Measurements from ENCODE around the gene C2orf72.
A peak's percentile ranks its signal among the peaks of the same experiment; 100 is the strongest.
"Not testable (repeated sequence)": the region's sequence is repeated elsewhere in the genome, so short reads cannot be mapped to it uniquely, and the experiment has no call there.

Gene C2orf72

GRCh38 chr2:231047274-231047922, 10.1 kb downstream of the C2orf72 start:
- no peak for DNase-seq

GRCh38 chr2:231047923-231048915, 10.9 kb downstream of the C2orf72 start:
- DNase-seq = no peak

GRCh38 chr2:231049286-231050017, 12.1 kb downstream of the C2orf72 start:
- DNase-seq = no peak

- DNase-seq = no peak
These were observed 12.9 kb downstream of the C2orf72 start for GRCh38 chr2:231050018-231050901.

GRCh38 chr2:231051116-231051515, 13.8 kb downstream of the C2orf72 start:
- DNase-seq = no peak

- DNase-seq = peak; percentile 85
These were observed 15.4 kb downstream of the C2orf72 start for GRCh38 chr2:231052494-231053451.

- no peak for DNase-seq
These were observed 16.5 kb downstream of the C2orf72 start for GRCh38 chr2:231053846-231054245.

GRCh38 chr2:231056453-231057416, 19.4 kb downstream of the C2orf72 start, which contains the start of gene PSMD1:
TSS of gene PSMD1 (plus strand) at chr2:231056867. CDS start at chr2:231057026, 159 bp downstream.
- peak; percentile 89 for DNase-seq

GRCh38 chr2:231057590-231057989, 20.3 kb downstream of the C2orf72 start:
- DNase-seq = no peak

- DNase-seq = no peak
These were observed 21.6 kb downstream of the C2orf72 start for GRCh38 chr2:231058761-231059550.

GRCh38 chr2:231059756-231060155, 22.4 kb downstream of the C2orf72 start:
- no peak for DNase-seq

- DNase-seq = no peak
These were observed 25.5 kb downstream of the C2orf72 start for GRCh38 chr2:231062776-231063175.

GRCh38 chr2:231063347-231063746, 26.0 kb downstream of the C2orf72 start:
- no peak for DNase-seq

- DNase-seq = no peak
These were observed 28.6 kb downstream of the C2orf72 start for GRCh38 chr2:231065966-231066365.

- DNase-seq = not testable (repeated sequence)
These were observed 30.2 kb downstream of the C2orf72 start for GRCh38 chr2:231067531-231067930.

GRCh38 chr2:231068525-231069222, 31.4 kb downstream of the C2orf72 start:
- no peak for DNase-seq

GRCh38 chr2:231069379-231070054, 32.2 kb downstream of the C2orf72 start:
- no peak for DNase-seq

GRCh38 chr2:231084565-231084964, 47.2 kb downstream of the C2orf72 start:
- no peak for DNase-seq

Measured in RPMI8226 (cell line).